Mucosa of rectum (tissue), 2 donors: ENCODE results near the gene RTTN.

Experiments
- H3K27ac ChIP-seq, 2 donors: one replicate each; pipeline ENCODE4 v1.7.0; 2013; ENCODE audit warnings: inconsistent platforms in 2 of 2, low read depth in 2 of 2, low read length in 2 of 2
- H3K27me3 ChIP-seq, 2 donors: one replicate each; pipeline ENCODE4 v1.7.0; 2013; ENCODE audit warnings: low read length in 2 of 2; ENCODE audit not compliant: control insufficient read depth in 2 of 2, insufficient read depth in 2 of 2
- H3K36me3 ChIP-seq, 2 donors: one replicate each; pipeline ENCODE4 v1.7.0; 2013; ENCODE audit warnings: low read length in 2 of 2; ENCODE audit not compliant: control insufficient read depth in 2 of 2, insufficient read depth in 2 of 2
- H3K4me1 ChIP-seq, 2 donors: one replicate each; pipeline ENCODE4 v1.7.0; 2013; ENCODE audit warnings: low read length in 2 of 2, mild to moderate bottlenecking in 1 of 2; ENCODE audit not compliant: control insufficient read depth in 2 of 2, insufficient read depth in 2 of 2
- H3K4me3 ChIP-seq, 2 donors: one replicate each; pipeline ENCODE4 v1.7.0; 2013; ENCODE audit warnings: low read length in 2 of 2
- H3K9ac ChIP-seq, 2 donors: one replicate each; pipeline ENCODE4 v1.7.0; 2013; ENCODE audit warnings: low read length in 2 of 2, low read depth in 1 of 2, mild to moderate bottlenecking in 1 of 2
- H3K9me3 ChIP-seq, 2 donors: one replicate each; pipeline ENCODE4 v1.7.0; 2013; ENCODE audit warnings: low read length in 2 of 2; ENCODE audit not compliant: control insufficient read depth in 2 of 2
- donor health status: healthy.
- donor health status: Normal muscosa, but diverticular disease.

Gene RTTN

GRCh38 chr18:69956665-69957620 lies 248.5 kb downstream of the RTTN start:
- Histone ChIP-seq H3K27me3 (no peaks in the 10 kb centered on the region), H3K9me3 (no peaks in the 10 kb centered on the region), H3K36me3 (no peaks in the 10 kb centered on the region), H3K9ac (peak overlapping the region in 1 of 2 donors; percentile 36), H3K27ac (peak overlapping the region in 1 of 2 donors; percentile 56), H3K4me1 (no peaks in the 10 kb centered on the region), H3K4me3 (peak overlapping the region in 1 of 2 donors; percentile 62)

GRCh38 chr18:69956057-69956456 lies 249.4 kb downstream of the RTTN start:
- H3K27ac ChIP-seq = peak overlapping the region in 1 of 2 donors; percentile 56
- H3K4me3 ChIP-seq = peak overlapping the region in 1 of 2 donors; percentile 62

GRCh38 chr18:69954719-69955480 lies 250.6 kb downstream of the RTTN start:
- Histone ChIP-seq H3K9me3 (no peaks in the 10 kb centered on the region), H3K36me3 (no peaks in the 10 kb centered on the region), H3K9ac (no peak overlapping the region), H3K27me3 (no peaks in the 10 kb centered on the region), H3K4me1 (no peaks in the 10 kb centered on the region), H3K27ac (peak overlapping the region in 1 of 2 donors; percentile 38), H3K4me3 (peak overlapping the region in 1 of 2 donors; percentile 38)

More at GRCh38 chr18:69956057-69956456, 249.4 kb downstream of the RTTN start:
- H3K9ac ChIP-seq = peak overlapping the region in 1 of 2 donors; percentile 52
- H3K4me1 ChIP-seq = no peaks in the 10 kb centered on the region
- no peaks in the 10 kb centered on the region for H3K36me3 ChIP-seq
- no peaks in the 10 kb centered on the region for H3K27me3 ChIP-seq
- no peaks in the 10 kb centered on the region for H3K9me3 ChIP-seq

GRCh38 chr18:69953191-69953590 lies 252.3 kb downstream of the RTTN start:
- Histone ChIP-seq H3K27me3 (no peaks in the 10 kb centered on the region), H3K4me1 (peaks cover 0 to 4% of the 10 kb centered on the region in 2 donors), H3K4me3 (no peak overlapping the region)

More at GRCh38 chr18:69953191-69953590, 252.3 kb downstream of the RTTN start:
- Histone ChIP-seq H3K9ac (no peak overlapping the region), H3K27ac (no peak overlapping the region), H3K36me3 (no peaks in the 10 kb centered on the region), H3K9me3 (no peaks in the 10 kb centered on the region)
